GM19238 (cell line): ENCODE data around the gene HRH2.
"Not testable (repeated sequence)": the region's sequence is repeated elsewhere in the genome, so short reads cannot be mapped to it uniquely, and the experiment has no call there.

Experiments used
- DNase-seq: peaks from one replicate; pipeline ENCODE4 v3.0.0; 2011; ENCODE audit warnings: low spot score; ENCODE audit not compliant: insufficient read length

The HRH2 gene, protein sequence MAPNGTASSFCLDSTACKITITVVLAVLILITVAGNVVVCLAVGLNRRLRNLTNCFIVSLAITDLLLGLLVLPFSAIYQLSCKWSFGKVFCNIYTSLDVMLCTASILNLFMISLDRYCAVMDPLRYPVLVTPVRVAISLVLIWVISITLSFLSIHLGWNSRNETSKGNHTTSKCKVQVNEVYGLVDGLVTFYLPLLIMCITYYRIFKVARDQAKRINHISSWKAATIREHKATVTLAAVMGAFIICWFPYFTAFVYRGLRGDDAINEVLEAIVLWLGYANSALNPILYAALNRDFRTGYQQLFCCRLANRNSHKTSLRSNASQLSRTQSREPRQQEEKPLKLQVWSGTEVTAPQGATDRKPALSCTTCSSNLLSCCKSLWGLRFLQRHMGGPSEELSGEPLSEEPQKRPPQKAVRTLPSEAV

DNA sequence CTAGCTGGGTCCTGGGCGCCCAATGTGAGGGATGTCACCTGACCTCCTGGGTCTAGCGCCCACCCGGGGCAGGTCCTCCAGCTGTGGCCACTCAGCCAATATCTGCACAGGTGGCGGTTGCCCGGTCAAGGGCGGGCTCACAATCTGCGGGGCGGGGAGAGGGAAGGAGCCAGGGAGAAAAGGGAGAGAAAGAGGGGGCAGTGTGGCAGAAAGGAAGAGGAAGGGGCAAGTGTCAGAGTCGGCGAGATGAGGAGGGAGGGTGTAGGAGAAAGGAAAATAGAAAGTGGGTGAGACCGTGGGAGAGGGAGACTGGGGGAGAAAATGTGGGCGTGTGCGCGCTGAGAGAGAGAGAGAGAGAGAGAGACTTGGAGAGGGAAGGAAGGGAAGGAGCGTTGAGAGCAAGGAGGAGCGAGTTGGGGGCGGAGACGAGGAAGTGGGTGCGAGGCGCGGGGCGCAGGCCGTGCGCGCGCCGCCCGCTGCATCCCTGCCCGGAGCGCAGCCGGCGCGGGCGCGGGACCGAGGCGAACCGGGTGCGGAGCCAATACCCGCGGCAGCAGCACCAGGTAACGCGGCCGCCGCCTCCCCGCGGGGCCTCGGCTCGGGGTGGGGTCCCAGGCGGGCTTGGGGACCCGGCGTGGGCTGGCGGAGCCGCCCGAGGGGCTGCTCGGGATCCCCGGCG, at the start of gene HRH2:
Gene HRH2 (plus strand): TSS at position 479 of the 679 bp plus-strand sequence. CDS start 25,163 bp downstream, outside the sequence.
- no peak for DNase-seq

DNA sequence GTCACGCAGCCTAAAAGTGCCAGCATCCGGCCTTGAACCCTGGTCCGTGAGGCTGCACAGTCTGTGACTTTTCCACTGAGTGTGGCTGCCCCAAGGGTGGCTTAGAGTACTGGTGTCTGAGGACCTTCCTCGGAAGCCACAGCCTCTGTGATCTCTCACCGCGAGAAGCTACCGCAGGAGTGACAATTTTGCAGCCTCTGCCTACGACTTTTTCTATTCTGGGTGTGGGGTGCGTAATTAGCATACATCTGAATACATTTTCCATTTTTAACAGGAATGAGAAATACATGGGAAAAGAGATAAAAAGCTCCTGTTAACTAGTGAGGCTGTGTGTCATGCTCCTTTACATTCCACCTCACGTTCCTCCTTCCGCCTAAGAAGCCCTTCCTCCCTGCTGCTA, 48.3 kb upstream of the HRH2 start:
- DNase-seq = no peak

DNA sequence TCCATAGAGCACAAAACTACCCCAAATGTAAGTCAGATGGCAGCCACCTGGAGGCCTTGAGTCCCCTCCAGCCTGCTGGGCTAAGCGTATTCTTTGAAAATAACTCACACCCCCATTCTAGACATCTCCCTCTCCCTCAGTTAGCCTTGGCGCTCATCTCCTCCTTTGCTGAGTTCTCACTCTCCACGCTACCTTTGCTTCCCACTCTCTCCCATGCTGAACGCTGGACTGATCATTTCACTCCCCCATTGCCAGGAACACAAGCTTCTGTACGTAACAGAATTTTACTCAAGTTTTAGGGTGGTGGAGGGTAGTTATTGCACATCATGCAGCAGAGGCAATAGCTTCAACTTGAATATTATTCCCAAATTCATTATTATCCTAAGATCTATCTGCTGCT, 47.5 kb upstream of the HRH2 start:
- DNase-seq = no peak

DNA sequence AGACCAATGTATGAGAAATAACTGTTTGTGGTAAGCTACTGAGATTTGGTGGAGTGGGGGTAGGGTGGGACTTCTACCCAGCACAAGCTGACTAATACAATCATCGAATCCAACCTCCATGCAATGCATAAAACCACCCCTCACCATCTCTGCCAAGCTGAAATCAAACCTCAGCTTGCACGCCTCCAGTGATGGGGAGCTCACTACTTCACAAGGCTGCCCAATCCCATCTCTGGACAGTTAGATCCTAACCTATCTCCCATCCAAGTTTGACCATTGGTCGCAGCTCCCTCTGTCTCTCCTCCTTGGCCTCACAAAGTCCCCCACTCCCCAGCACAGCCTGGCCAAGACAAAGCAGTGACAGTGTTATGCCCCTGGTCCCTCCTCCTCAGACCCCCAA, 47.0 kb upstream of the HRH2 start:
- DNase-seq = no peak

DNA sequence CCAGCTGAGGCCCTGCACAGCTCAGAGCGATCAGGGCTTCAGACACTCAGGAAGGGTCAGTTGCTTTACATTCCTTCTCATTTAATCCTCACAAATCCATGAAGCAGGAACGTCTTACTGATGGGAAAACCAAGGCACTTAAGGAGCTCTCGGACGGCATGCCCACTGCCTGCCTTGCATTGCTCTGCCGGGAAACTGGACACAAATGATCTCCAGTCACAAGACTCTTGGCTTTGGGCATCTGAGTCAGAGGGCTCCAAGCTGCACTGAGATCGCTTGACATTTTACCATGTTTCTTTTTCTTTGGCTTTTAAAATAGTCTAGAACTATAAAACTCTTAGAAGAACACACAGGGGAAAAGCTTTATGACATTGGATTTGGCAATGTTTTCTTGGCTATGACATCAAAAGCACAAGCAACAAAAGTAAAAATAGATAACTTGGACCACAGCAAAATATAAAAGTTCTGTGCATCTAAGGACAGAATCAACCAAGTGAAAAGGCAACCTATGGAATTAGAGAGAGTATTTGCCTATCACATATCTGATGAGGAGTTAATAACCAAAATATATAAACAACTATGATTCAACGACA, 43.6 kb upstream of the HRH2 start:
- no peak for DNase-seq

DNA sequence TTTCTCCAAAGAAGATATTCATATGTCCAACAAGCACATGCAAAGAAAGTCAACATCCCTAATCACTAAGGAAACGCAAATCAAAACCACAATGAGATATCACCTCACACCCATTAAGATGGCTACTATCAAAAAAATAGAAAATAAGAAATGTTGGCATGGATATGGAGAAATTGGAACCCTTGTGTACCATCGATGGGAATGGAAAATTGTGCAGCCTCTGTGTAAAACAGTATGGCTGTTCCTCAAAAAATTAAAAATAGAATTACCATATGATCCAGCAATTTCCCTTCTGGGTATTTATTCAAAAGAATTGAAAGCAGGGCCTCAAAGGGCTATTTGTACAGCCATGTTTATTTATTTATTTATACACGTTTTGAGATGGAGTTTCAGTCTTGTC, 43.0 kb upstream of the HRH2 start:
- no peak for DNase-seq

DNA sequence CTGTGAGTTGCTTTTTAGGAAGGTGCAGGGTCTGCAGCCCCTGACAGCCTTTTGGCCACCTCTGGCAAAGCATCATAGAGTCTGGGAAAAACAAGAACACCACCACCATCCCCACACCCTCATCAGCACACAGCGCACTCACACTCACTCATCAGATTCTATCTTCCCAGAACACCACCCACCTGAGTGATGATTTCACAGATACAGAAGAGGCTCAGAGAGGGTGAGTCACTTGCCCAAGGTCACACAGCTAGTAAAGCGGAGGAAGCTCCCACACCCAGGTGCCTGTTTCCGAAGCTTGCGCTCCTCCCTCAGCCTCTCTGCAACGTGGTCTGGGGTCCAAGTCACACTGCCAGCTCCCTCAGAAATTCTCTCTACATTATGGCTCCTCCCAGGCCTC, 41.8 kb upstream of the HRH2 start:
- DNase-seq = no peak

DNA sequence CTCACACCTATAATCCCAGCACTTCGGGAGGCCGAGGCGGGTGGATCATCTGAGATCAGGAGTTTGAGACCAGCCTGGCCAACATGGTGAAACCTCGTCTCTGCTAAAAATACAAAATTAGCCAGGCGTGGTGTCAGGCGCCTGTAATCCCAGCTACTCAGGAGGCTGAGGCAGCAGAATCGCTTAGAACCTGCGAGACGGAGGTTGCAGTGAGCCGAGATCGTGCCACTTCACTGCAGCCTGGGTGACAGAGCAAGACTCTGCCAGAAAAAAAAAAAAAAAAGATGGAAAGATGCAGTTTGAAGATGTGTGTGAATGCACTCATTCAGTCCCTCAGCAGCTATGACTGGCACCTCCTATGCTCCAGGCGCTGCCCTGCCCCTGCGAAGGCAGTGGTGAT, 41.3 kb upstream of the HRH2 start:
- DNase-seq = not testable (repeated sequence)

DNA sequence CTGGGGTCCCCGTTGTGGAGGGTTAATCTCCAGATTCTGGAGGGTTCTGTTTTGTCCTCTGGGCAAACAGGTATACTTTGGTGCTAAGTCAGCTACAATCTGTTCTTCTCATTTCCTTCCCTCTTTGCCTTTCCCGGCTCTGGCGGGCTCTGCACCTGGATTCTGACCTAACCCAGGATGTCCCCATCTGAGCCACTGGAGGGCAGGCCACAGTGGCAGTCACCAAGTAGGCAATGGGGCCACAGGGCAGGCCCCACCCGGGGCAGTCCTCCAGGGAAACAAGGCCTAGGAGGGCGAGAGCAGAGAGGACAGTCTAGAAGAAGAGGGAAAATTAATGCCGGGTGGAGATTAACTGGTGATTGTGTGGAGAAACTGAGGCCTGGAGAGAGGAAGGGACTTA, 40.4 kb upstream of the HRH2 start:
- DNase-seq = no peak

DNA sequence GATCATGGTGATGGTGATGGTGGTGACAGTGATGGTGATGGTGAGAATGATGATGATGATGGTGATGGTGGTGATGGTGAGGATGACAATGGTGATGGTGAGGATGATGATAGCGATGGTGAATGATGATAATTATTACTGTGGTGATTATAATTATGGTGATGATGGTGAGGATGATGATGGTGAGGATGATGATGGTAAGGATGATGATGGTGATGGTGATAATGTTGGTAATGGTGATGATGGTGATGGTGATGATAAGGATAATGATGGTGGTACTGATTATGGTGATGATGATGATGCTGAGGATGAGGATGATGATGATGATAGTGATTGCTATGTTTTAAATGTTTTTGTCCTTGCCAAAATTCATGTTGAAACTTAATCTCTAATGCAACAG, 37.3 kb upstream of the HRH2 start:
- no peak for DNase-seq

DNA sequence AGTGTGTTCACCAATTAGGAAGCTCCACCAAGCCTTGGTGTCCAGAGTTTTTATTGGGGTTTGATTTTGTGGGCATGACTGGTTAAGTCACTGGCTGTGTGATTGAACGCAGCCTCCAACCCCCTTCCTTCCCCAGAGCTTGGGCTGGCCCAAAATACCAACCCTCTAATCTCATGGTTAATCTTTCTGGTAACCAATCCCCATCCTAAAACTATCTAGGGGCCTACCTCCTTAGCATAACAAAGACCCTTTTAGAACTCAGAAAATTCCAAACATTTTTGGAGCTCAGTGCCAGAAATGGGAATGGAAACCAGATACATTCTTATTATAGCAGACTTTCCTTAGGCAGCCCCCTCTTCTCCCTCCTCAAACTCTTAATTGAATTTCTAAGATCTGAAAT, 35.9 kb upstream of the HRH2 start:
- no peak for DNase-seq

DNA sequence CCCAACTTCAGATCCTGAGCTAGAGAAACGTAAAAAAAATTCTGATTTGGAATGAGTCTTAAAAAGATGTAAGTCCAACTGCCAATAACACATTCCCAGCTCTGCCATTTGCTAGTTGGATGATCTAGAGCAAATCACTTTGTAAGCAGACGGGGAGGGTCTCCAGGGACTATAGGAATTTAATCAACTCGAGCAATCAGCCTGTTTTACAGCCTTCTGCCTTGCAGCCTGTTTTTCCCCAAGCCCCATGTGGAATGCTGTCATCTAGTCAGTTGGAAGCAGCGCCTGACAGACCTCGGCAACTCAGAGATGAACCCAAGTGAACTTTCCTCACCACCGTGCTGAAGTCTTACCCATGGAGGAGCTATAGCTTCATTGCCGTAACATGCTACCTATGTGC, 34.8 kb upstream of the HRH2 start:
- no peak for DNase-seq

DNA sequence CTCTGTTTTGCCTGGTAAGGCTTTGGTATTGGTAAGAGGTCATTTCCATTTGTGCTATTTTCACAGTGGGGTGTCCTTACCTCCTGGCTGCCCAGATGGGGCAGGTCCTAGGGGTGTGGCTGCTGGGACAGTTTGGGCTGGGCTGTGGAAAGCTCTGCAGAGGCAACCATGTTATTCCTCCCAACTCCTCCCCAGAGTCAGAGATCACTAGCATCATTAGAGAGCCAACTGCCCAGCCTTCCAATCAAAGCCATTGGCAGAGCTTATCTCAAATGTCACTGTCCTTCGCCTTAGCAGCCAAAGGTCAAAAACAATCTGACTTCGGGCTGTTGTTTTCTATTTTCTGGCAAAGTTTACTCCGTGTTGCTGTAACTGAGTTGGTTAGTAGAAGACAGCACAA, 33.6 kb upstream of the HRH2 start:
- no peak for DNase-seq

DNA sequence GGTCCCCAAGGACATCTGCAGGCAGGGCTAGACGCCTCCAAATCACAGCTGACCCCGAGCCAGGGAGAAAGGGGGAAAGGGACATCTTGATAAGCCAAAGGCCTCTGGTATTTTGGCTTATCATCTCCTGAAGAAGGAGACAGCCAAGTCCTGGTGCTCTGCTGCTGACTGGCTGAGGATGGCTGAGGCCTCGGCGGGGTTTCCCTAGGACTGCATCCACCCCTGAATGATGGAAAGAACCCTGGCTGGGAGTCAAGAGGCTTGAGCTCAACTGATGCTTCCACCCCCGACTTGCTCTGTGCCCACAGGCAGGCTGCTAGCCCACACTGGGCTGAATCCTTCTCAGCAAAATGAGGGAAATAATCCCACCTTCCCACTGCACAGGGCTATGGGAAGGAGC, 30.9 kb upstream of the HRH2 start:
- no peak for DNase-seq

DNA sequence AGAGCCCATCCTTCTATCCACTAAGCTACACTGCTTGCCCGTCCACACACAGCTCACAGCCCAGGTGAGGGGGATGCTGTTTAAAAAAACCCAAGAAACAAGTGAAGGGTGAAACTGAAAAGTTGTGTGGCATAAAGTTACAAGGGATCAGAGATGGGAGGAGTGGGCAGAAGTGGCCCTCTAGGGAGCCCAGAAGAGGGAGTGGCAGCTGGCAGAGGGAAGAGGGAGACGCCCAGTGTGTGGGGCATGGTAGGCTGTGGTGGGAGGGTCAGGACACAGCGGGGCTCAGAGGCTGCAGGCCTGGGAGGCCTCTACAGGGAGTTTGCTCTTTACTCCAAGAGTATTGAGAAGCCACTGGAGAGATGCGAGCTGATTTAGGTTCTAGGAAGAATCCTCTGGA, 30.1 kb upstream of the HRH2 start:
- DNase-seq = no peak

DNA sequence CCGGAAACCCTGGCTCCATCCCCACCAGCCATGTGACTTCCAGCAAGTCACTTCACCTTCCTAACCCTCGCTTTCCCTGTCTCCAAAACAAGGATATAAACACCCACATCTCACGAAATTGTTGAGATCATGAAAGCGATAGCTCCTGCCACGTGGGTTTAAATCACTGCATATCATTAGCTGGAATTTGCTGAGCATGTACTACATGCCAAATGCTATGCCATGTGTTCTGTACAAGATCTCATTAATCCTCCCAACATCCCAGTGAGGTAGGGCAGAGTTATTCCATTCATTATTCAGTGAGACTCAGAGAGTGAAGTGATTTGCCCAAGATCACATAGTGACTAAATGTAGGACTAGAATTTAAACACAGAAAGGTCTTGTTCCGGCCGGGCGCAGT, 29.2 kb upstream of the HRH2 start:
- no peak for DNase-seq

DNA sequence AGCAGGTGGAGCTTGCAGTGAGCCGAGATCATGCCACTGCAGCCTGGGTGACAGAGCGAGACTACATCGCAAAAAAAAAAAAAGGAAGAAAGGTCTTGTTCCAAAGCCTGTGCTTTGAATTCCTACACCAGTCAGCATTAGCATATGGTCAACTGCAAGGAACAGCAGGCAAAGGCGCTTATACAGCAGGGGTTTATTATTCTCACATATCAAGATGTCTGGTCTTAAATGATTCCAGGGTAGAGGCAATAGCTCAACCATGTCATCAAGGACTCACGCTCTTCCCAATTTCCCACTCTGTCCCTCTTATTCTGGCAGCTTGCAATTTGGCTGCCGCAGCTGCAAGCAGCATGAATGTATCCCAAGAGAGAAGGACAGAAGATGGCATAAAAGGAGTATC, 28.6 kb upstream of the HRH2 start:
- no peak for DNase-seq

DNA sequence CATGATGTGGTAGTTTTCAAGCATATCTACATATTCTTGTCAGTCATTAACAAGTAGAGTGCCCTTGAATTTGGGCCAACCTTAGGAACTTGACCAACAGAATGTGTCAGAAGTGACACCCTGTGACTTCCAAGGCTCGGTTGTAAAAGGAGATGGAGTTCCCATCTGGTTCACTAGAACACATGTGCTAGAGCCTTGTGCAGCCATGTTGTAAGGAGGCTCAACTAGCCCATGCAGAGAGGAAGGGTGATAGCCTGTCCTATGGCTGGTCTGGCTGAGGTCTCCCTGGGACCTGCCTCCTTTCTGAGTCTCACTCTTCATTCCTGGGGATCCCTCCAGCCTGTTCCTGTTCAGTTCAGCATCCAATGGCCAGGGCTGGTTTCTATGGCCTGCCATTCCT, 28.1 kb upstream of the HRH2 start:
- DNase-seq = no peak

DNA sequence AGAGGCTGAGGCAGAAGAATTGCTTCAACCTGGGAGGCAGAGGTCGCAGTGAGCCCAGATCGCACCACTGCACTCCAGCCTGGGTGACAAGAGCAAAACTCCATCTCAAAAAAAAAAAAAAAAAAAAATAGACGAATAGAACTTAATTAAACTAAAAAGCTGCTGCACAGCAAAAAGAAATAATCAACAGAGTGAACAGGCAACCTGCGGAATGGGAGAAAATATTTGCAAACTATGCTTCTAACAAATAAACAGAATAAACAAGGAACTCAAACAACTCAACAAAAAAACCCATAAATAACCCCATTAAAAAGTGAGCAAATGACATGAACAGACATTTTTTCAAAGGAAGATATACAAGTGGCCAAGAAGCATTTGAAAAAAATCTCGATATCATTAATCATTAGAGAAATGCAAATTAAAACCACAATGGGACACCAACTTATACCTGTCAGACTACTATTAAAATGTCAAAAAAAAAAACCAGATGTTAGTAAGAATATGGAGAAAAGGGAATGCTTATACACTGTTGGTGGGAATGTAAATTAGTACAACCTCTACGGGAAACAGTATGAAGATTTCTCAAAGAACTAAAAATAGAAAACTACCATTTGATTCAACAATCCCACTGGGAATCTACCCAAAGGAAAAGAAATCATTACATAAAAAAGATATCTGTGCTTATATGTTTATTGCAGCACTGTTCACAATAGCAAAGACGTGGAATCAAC, 21.9 kb upstream of the HRH2 start:
- no peak for DNase-seq

DNA sequence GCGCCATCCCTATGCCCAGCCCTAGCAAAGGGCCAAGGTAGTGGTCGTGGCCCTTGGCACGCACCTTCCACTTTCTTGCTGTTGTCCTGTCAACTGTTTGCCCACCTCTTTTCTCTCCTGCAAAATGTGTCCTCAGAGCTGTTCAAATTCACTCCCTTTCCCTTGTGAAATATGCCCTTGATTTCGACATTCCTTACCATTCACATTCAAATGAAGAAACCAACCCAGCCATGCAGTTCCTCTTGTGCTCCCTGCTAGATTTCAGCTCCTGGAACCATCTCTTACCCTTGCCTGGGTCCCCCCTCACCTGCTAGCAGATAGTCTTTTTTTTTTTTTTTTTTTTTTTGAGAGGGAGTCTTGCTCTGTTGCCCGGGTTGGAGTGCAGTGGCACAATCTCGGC, 19.6 kb upstream of the HRH2 start:
- no peak for DNase-seq

DNA sequence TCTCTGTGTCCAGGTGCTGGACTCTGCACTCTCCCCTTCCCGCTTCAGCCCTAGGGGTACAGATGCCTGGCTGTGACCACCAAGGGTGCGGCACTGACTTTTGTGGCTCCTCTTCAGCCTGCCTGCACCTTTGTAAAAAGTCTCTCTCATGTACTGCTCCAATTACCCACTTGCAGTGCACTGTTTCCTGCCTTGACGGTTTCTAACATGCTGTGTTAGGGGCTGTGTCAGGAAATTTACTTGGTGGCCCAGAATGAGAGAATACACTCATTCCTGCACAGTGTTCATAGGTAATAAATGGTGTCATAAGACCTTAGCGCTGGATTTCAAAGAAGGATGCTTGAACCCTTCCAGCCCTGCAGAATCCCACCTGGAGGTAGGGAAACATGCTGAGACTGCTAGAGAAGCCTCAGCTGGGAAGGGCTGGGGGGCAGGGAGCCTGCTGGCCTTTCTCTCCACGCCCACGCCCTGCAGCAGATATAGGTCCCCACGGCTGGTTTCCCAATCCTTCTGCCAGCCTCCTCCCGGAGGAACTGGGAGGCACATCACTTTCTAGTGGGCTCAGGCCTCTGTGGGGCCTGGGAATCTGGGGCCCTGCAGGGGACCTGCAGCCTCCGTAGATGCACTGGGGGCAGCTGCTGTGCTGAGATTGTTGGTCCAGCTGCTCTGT, 17.6 kb upstream of the HRH2 start:
- no peak for DNase-seq

DNA sequence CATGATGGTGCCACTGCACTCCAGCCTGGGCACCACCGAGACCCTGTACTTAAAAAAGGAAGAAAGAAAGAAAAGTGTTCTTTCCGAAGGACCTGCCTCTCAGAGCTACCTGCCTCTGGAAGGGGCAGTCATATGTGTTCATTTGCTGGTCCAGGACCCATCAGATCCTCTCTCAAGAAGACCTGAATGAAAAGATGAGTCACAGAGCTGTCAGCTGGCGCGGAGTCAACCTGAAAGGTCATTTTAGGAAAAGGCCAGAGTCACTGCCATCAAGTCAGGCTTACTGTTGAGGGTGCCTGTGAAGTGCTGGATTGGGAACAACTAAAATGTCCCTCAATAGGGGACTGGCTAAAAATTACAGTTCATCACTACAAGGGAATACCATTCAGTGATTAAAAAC, 14.9 kb upstream of the HRH2 start:
- no peak for DNase-seq
